ENCODE data around the gene ILF2. TPM values are rescaled to one million over a fixed set of nuclear protein-coding genes. Genes with fewer than 3 reads are reported as not detected.

ILF2 gene
- polyA plus RNA-seq, 1 of the 3 experiments (the other 2 are of a cell fraction): 189 TPM

DNA sequence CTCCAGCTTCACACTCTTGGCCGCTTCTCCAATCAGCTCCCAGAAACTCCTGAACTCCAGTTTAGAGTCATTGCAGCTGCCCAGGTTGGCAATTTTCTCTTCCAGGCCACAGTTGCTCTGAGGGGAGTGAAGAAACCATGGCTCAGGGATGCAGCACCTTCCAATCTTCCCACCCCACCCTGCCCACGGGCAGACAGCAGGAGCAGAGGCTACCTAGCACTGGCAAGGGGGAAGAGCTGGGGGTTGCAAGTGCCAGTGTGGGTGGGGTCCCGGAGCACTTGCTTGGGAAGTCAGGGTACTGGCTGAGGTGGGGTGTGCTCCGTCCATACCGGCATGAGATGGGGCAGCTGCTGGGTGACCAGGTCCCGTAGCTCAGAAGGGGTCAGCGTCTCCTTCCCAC is 55.9 kb downstream of the ILF2 start:
- H2AFZ ChIP-seq (ENCODE audit: low read depth): no peak overlapping the region
- POLR2A ChIA-PET: no interaction called here
- TF ChIP-seq, protein P1, sequence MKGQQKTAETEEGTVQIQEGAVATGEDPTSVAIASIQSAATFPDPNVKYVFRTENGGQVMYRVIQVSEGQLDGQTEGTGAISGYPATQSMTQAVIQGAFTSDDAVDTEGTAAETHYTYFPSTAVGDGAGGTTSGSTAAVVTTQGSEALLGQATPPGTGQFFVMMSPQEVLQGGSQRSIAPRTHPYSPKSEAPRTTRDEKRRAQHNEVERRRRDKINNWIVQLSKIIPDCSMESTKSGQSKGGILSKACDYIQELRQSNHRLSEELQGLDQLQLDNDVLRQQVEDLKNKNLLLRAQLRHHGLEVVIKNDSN (IDR thresholded peaks at IDR 0.05; ENCODE audit: borderline replicate concordance, low read depth): no peak
- TF ChIP-seq, protein P2, sequence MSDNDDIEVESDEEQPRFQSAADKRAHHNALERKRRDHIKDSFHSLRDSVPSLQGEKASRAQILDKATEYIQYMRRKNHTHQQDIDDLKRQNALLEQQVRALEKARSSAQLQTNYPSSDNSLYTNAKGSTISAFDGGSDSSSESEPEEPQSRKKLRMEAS (IDR thresholded peaks at IDR 0.05; ENCODE audit: low read depth): no peak
- TF ChIP-seq YY1 (IDR thresholded peaks at IDR 0.05; ENCODE audit: low read depth) (no peak), MXI1 (IDR thresholded peaks at IDR 0.05; ENCODE audit: low read depth, low read length) (no peak), GATA2 (CRISPR knock-in tag; IDR thresholded peaks at IDR 0.05) (no peak), ELF1 (IDR thresholded peaks at IDR 0.05) (no peak), FOXJ3 (CRISPR knock-in tag; IDR thresholded peaks at IDR 0.05) (no peak), RFX5 (IDR thresholded peaks at IDR 0.05; ENCODE audit: low read length) (no peak), GABPA (IDR thresholded peaks at IDR 0.05; ENCODE audit: low read depth) (no peak), POLR2AphosphoS5 (IDR thresholded peaks at IDR 0.05; ENCODE audit: low read depth, low read length) (no peak), NFIC (IDR thresholded peaks at IDR 0.05; ENCODE audit: borderline replicate concordance) (no peak), SIN3A (IDR thresholded peaks at IDR 0.05; ENCODE audit: borderline replicate concordance, low read depth, low read length) (no peak)
- no peaks in the 10 kb centered on the region for H3K9me3 ChIP-seq
- no peak for DNase-seq
- no peaks in the 10 kb centered on the region for H3K36me3 ChIP-seq (replicated peaks in 1 of 2; ENCODE audit: control insufficient read depth in 1 of 2, insufficient read depth in 2 of 2, low read length in 1 of 2)
- CTCF ChIA-PET: interaction anchor here (1.1 to 8.0 kb wide), 7 partner anchors 12 to 263 kb away, joined by 4 to 100 read pairs (median 10); partner anchors contain the start of genes CHTOP, S100A1 and S100A13
- peaks cover 6% of the 10 kb centered on the region for H3F3A ChIP-seq (replicated peaks; ENCODE audit: insufficient read depth)
- H4K20me1 ChIP-seq (ENCODE audit: insufficient read depth): no peaks in the 10 kb centered on the region
- peaks cover 16% of the 10 kb centered on the region; the same call in 1 of the 2 replicates for H3K79me2 ChIP-seq (ENCODE audit: insufficient read depth)
- no peak overlapping the region for H3K4me3 ChIP-seq (ENCODE audit: low read depth in 2 of 2, low read length in 1 of 2)
- no peak overlapping the region for H3K9ac ChIP-seq
- WGBS (ENCODE audit: low lambda C conversion rate): 100% methylated on average over 1 of the region's 7 CpGs
- no peaks in the 10 kb centered on the region for H3K9me2 ChIP-seq
- H3K27me3 ChIP-seq (ENCODE audit: insufficient read depth): no peaks in the 10 kb centered on the region
- H3K27ac ChIP-seq (ENCODE audit: low read depth in 2 of 2, low read length in 1 of 2): no peak overlapping the region
- no peak overlapping the region for H3K4me2 ChIP-seq
- peaks cover 8 to 9% of the 10 kb centered on the region in 2 experiments; a peak in 2 of 4 replicates for H3K4me1 ChIP-seq (ENCODE audit: control insufficient read depth in 1 of 2, insufficient read depth in 2 of 2, low read depth in 1 of 2, low read length in 1 of 2)

DNA sequence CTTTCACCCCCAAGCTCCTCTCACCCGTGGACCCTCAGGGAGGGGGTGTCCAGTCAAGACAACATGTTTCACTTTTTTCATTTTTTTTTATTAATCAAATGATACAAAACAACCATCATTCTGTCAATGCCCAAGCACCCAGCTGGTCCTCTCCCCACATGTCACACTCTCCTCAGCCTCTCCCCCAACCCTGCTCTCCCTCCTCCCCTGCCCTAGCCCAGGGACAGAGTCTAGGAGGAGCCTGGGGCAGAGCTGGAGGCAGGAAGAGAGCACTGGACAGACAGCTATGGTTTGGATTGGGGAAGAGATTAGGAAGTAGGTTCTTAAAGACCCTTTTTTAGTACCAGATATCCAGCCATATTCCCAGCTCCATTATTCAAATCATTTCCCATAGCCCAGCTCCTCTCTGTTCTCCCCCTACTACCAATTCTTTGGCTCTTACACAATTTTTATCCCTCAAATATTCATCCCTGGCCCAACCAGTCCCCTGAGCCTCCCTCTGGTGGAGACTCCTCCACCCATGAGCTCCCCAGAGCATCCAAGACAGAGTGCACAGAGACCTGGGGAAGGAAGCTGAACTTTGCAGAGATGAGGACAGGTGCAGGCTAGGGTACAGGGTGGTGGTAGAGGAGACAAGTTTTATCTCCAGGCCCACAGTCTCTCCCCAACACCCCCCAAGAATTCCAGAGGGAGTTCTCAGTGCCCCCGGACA is 56.4 kb downstream of the ILF2 start:
- Histone ChIP-seq H2AFZ (ENCODE audit: low read depth) (no peak overlapping the region), H3K9me3 (no peaks in the 10 kb centered on the region), H3K9ac (no peak overlapping the region), H3K4me2 (no peak overlapping the region), H3K79me2 (ENCODE audit: insufficient read depth) (peaks cover 22% of the 10 kb centered on the region; the same call in 1 of the 2 replicates), H3K36me3 (replicated peaks in 1 of 2; ENCODE audit: control insufficient read depth in 1 of 2, insufficient read depth in 2 of 2, low read length in 1 of 2) (no peaks in the 10 kb centered on the region), H3K27ac (ENCODE audit: low read depth in 2 of 2, low read length in 1 of 2) (no peak overlapping the region), H3K4me3 (ENCODE audit: low read depth in 2 of 2, low read length in 1 of 2) (no peak overlapping the region), H3K9me2 (no peaks in the 10 kb centered on the region), H3K27me3 (ENCODE audit: insufficient read depth) (no peaks in the 10 kb centered on the region), H3F3A (replicated peaks; ENCODE audit: insufficient read depth) (peaks cover 9% of the 10 kb centered on the region), H4K20me1 (ENCODE audit: insufficient read depth) (no peaks in the 10 kb centered on the region), H3K4me1 (ENCODE audit: control insufficient read depth in 1 of 2, insufficient read depth in 2 of 2, low read depth in 1 of 2, low read length in 1 of 2) (peaks cover 10 to 14% of the 10 kb centered on the region in 2 experiments; a peak in 3 of 4 replicates)
- DNase-seq: no peak
- TF ChIP-seq, protein P2 (IDR thresholded peaks at IDR 0.05; ENCODE audit: low read depth): no peak
- CTCF ChIA-PET: interaction anchor here (1.1 to 8.0 kb wide), 7 partner anchors 11 to 263 kb away, joined by 4 to 100 read pairs (median 10); partner anchors contain the start of genes CHTOP, S100A1 and S100A13
- POLR2A ChIA-PET: interaction anchor here (0.7 kb wide), 1 partner anchor 20 kb away, joined by 4 read pairs; no protein-coding TSS in a partner anchor
- WGBS (ENCODE audit: low lambda C conversion rate): 88% methylated on average over 2 of the region's 2 CpGs

Data from SK-N-SH (cell line).